Stimulated activated CD4-positive, alpha-beta T cell treated with anti-CD3 and anti-CD28 coated beads, Interleukin-1b, Interleukin-23, amount 100 ng/mL, for 48 hours (primary cell): Measurements from ENCODE around the gene GNS.
"Not testable (repeated sequence)": the region's sequence is repeated elsewhere in the genome, so short reads cannot be mapped to it uniquely, and the experiment has no call there.

ENCODE experiments used
- DNase-seq: peaks from one replicate; pipeline ENCODE4 v3.0.0-alpha.2; 2020

The GNS gene

DNA sequence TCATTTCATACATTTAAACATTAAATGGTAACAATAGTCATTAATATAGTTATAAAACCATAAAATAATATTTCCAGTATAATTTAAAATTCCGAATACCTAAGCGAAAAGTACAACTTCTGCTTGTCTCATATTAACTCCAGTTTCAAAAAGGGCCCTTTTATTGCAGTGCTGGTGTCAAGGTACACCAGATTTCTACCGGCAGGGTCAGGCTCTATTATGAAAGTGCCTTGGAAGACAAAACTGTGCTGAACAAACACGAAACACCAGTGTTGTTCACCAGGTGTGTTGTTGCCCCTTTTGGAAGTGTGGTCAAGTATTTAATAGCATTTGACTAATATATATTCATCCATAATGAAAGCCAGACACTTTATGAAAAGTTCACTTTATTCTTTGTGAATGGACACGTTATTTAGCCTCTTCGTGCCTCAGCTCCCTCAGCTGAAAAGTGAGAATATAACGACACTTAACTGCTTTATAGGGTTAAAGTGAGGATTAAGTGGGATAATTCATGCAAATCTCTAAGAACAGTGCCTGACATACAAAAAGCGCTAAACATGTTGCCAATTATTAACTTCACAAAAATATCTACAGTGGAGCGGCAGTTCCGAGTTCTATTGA is 20.3 kb upstream of the GNS start:
- DNase-seq, result no peak

DNA sequence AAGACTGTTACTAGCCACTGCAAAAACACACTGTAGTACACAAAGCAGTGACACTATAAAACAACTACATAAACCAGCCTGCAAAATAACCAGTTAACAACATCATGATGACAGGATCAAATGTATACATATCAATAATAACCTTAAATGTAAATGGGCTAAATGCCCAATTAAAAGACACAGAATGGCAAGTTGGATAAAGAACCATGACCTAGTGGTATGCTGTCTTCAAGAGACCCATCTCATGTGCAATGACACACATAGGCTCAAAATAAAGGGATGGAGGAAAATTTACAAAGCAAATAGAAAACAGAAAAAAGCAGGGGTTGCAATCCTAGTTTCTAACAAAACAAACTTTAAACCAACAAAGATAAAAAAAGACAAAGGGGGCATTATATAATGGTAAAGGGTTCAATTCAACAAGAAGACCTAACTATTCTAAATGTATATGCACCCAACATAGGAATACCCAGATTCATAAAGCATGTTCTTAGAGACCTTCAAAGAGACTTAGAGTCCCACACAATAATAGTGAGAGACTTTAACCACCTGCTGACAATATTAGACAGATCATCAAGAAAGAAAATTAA is 16.0 kb upstream of the GNS start:
- not testable (repeated sequence) for DNase-seq

DNA sequence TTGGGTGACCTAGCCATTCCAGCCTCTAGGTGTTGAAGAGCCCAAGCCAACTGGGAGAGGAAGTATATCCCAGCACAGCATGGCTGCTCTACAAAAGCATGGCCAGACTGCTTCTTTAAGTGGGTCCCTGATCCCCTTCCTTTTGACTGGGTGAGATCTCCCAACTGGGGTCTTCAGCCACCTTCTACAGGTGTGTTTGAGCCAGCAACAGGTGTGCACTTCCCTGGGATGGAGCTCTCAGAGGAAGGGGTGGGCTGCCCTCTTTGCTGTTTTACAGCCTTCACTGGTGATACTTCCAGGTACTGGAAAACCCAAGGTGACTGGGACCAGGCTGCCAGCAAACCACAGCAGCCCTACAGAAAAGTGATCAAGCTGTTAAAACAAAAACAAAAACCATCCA is 14.2 kb upstream of the GNS start:
- DNase-seq, result no peak

DNA sequence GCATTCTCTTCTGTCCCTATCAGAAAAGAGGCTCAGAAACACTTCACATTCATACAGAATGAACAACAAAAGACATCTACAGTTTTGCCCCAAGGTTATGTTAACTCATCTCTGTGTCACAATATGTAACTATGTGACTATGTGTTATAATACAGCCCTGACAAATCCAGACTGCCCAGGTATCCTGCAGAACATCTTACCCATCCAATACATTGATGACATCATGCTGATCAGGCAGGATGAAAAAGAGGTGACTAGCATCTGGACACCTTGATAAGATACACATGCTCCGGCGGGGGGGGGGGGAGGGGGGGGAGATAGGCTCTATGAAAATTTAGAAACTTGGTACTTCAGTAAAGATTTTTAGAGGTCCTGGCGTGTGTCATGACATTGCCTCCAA is 8.3 kb upstream of the GNS start:
- DNase-seq, result no peak

DNA sequence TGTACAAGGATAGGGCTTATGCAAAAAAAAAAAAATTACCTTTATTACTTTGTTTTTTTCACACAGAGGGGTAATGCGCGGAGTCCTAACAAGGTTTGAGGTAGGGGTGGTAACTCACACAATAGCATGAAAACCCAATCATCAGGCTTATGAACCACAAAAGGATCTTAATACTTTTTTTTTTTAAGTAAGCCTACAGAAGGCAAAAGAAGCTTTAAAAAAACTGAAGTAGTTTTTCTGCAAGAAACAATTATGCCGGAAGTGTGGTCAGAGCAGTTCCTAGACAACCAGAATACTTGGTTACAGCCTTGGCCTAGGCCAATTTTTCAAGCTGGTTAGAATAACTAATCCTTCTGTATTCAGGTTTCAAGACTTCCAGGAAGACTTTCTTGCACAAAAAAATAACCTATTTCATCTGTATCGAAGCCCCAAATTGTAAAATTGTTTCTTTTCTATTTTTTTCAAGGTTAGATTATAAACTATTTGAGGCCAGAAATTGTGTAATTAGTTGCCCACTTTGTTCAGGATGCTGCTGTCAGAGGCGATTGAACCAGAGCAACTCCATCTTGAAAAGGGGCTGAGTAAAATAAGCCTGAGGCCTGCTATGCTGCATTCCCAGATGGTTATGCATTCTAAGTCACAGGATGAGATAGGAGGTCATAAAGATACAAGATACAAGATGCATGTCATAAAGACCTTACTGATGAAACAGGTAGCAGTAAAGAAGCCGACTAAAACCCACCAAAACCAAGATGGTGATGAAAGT is 1.8 kb upstream of the GNS start:
- DNase-seq, result no peak

DNA sequence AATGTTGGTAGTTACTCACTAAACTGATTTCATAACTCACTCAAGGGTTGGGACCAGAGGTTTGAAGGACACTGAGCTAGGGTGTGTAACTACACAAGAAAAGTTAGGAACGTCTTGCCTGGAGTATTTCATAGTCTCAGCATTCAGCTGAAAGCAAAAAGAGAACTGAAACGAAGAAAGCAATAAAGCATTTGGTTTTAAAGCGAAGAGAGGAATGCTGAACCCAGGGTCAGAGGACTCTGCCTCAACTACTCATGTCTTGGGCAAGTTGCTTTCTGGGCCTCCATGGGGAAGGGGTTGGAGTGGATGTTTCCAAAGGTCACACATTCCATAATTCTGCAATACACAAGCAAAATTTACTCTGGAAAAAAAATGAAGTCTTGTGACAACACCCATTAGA is 1.4 kb downstream of the GNS start:
- no peak for DNase-seq

DNA sequence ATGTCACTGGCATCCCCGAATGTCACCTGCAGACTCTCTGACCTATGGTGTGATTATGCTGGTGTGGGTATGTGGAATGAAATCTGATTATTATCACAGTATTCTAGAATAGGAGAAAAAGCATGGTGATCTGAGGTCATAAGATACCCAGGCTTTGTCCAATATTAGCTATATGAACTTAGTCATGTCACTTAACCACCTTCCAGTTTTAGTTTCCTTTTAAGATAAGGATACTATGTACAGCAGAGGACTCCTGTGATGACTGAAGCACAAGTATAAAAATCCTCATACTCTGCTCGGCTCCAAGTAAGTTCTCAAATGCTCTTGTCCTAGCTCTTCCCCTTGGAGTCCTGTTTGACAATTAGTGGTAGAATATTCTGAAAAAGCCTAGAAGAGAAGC is 2.8 kb downstream of the GNS start:
- DNase-seq, result no peak

DNA sequence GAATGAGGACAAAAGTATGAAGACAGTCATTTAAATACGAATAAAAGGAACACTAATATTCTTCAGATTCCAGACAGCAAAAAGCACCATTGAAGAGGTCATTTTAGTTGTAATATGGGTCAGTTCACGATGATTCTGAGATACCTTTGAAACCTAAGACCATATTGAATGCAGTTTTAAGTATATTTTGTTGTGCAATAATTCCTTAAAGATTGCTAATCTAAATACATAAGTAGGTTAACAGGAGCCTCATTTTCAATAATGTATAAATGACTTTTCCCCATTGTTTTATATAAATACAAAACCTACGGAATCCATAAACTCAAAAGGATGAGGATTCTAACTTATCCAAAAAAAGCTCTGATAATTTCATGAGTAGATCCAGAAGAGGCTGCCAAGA is 5.8 kb downstream of the GNS start:
- no peak for DNase-seq

DNA sequence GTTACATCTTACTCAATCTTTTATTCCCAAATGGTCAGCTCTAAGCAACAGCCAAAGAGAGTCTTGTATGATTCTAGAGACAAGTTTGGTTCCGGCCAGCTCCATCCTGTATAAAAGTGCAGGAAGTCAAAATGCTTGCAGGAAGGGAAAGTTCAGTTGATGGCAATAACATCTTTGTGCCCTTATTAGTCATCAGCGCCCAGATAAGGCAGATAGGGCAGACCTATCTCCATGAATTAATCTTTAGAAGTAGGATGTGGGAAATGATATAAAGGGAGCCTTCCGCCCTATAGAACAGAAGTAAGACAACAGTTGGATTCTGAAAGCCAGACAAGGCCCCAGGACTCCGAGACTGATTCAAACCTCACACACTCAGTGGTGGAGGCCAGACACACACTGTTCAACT is 6.4 kb downstream of the GNS start:
- DNase-seq, result no peak

DNA sequence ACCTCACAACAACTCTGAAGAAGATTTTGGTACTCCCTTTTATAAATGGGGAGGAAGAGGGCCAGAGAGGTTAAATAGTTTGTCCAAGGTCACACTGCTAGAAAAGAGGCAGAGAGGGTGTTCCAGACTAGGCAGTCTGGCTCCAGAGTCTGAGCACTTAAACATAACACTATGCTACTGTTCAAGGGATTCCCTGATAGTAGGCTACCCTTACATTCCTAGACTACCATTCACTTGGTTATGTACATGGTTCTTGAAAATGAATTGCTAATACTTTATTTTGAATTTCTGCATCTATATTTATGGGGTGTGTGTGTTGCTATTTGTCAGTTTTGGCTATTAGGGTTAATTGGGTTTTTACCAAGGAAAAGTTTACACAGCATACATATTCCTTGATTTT is 7.2 kb downstream of the GNS start:
- DNase-seq, result no peak

DNA sequence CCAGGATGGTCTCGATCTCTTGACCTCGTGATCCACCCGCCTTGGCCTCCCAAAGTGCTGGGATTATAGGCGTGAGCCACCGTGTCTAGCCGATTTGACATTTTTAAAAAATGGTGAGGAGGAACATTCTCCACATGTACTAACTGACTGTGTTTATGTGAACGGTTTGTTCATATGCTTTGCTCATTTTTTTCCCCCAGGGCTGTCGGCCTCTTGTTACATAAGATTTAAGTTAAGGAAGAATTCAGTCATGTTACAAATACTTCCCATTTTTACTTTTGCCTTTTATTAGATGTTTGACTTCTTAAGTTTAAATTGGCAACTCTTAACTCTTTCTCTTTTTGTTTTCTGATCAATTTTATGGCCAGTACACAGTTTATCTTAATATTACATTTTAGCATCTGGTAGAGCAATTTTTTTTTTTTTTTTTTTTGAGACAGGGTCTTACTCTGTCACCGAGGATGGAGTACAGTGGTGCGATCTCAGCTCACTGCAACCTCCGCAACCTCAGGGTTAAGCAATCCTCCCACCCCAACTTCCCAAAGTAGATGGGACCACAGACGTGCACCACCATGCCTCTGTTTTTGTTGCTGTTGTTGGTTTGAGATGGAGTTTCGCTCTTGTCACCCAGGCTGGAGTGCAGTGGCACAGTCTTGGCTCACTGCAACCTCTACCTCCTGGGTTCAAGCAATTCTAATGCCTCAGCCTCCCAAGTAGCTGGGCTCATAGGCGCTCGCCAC is 9.6 kb downstream of the GNS start:
- no peak for DNase-seq

DNA sequence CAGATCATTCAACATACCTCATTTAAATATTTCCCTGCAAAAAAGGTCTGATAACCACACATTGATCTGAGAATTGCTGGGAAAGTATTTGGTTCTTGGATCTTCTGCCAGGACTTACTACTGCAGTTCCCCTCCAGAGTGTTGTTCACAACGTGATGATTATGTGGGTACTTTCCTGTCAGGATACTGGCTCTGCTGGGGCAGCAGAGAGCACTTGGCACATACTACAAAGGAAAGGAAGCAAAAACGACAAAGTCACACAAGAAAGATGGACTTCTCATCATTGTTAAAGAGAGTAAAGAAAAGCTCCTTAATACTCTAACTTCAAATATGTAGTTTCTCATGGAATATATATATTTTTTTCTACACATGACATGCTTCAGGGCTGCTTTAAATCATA is 11.5 kb downstream of the GNS start:
- no peak for DNase-seq

DNA sequence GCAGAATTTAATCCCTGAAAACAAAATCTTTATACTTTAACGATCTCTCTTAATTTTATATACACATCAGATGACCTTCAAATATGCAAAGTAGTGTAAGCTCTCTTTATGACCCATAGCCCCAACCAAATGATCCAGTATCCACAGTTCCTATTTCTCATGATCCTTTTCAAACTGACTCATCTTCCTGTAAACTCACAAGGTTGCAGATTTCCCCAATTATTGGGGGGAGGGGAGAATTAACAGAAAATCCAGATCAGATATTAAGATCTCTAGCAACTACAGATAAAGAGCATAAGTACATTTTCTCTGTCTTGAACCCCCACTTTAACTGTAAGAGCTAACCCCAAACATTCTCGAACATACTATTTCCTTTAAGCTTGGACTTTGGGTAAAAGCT is 12.5 kb downstream of the GNS start:
- no peak for DNase-seq

DNA sequence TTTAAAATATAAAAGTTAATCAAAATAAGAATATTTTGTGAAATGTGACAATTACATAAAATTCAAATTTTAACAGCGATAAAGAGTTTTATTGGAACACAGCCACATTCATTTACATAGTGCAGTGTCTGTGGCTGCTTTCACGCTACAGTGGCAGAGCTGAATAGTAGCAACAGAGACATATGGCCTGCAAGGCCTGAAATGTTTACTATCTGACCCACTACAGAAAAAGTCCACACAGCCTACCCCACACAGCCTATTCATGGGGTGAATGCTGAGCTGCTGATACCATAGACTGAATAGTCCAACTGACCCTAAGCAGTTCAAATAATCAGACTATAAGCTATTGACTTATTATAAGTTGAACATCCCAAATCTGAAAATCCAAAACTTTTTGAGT is 13.2 kb downstream of the GNS start:
- DNase-seq, result no peak

DNA sequence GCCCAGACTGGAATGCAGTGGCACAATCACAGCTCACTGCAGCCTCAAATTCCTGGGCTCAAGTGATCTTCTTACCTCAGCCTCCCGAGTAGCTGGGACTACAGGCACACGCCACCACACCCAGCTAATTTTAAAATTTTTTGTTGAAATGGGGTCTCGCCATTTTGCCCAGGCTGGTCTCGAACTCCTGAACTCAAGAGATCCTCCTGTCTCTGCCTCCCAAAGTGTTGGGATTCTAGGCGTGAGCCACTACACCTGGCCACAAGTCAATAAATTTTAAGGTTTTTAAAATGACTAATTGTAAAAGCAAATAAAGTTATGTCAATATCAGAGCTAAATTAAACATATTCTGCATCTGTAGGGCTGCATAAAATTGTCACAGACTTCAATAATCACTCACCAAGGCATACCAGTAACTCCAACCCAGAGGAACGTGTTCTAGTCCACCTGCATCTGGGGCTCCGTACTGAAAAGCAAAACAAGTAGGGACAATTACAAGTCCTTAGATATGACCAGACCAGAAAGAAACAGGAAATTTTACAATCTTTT is 13.9 kb downstream of the GNS start:
- DNase-seq, result no peak

DNA sequence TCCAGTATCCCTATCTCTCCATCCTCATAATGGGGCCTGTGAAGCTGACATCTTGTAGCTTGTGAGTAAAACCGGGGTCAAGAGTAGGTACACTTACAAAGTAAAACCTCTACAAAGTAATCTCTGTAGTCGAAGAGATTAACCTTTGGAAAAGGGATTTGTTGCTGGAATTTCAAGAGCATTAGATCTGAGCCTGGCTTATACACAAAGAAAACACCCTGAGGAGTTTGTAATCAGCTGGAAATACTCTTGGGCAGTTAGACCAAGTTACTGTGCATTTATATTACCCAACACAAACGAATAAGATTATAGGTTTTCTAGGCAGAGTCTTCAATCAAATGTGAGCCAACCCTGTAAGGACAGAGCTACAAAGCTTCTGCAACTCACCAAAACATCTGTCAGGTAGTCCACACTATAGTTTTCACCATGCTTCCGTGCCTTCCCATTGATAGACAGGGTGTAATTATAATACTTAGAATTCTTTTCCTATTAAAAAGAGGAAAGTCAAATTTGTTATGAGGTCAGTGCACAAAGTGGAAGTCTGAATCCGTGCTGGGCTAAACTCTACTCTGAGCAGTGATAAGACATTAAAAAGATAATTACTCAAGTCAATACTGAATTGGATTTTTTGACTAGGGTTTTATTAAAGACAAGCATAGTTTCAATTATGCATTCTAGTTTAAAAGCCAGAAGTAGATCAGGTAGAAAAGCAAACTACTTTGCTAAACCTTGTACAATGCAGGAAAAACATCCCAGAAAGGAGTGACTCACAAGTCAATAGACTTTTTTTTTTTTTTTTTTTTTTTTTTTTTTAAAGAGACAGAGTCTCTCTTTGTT is 14.6 kb downstream of the GNS start:
- DNase-seq, result no peak

DNA sequence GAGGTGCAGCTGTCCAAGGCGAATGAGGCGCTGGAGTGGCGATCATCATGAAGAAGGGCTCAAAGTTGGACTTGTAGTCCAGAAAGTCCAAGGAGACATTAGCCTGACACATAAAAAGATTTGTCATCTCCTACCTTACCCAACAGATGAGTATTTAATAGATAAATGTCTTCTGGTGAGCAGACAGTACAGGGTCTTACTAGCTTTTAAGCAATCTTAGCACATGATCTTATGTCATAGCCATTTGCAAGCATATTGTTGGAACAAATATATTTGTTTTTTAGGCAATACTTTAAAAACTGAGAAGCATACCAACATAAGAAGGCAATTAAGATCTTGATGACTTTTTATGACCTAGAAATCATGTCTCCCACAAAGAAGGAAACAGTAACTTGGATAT is 16.0 kb downstream of the GNS start:
- DNase-seq, result no peak

DNA sequence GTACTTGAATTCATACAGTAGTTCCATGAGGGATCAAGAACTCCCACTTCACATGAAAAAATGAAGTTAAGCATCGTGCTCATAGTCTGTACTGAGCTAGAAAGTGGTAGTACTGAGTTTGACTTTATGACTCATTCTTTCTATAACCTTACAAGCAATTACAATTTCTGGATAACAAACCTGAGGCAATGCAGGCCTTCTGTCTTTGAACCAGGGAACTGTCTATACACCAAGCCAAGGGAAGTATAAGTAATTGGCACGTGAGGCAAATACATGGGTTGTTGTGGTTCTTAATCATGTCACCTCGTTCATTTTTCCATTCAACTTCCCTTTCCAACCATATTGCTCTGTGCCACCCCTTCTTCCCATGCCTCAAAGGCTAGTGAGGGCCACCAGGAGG is 16.8 kb downstream of the GNS start:
- no peak for DNase-seq

DNA sequence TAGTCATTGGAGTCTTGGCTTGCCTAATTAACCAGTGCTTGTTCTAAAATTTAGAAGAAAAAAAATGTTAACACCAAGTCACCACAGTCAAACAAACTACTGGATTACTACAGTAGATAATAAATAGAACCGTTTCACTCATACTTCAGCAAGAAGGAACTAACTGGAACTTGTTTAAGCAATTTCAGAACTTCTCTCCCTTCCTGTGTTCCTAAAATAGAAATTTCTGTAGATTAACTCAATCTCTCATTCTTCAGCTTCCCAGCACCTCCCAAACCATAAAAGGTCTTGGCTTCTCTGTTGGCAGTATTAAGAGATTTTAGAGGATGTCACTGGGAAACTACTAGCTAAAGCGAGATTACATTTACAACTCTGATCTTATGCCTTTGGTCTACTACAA is 18.6 kb downstream of the GNS start:
- DNase-seq, result no peak

DNA sequence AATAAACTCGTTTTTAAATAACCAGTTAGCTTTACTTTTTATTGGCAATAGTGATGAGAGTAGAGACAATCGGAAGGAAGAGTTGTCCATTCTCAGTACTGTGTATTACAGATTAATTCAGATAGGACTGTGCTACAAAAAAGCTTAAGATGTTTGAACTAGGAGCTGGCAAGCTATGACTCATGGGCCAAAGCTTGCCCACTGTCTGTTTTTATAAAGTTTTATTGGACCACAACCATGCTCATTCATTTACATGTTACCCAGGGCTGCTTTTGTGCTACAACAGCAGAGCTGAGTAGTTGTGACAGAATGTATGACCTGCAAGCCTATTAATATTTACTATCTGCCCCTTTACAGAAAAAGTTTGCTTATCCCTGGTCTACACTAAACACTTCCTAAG is 19.4 kb downstream of the GNS start:
- DNase-seq, result no peak

DNA sequence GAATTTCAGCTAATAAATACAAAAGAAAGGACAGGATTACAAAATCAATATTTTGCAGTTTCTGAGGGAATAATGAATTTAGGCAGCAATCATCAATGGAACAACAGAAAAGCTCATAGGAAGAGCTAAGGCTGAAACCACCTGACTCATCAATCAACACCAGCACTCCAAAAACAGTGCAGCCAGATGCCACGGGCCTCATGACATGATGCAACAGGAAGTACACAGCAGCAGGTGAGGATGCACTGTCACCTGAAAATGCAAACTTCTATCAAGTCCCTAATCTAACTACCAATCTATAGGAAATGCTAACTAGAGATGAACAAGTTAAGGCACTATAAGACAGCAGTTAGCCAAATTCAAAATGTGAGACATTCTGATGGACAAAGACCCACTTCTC is 21.7 kb downstream of the GNS start:
- peak; percentile 44 for DNase-seq

DNA sequence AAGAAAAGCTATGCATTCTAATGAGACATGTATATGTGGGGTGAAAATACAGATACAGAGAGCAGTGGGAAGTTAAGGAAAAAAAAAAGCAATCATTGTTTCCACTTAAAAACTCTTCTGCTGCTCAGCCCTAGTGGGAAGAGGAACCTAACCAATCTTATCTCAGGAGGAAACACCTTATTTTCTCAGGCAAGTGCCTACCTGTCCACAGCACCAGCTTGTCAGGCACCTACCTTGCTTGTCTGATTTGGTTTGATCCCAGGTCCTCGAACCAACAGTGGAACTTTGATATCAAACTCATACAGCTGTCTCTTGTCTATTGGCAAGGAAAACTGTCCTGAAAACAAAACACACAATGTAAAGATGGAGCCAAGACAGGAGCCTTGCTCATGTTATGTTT is 22.4 kb downstream of the GNS start:
- no peak for DNase-seq

DNA sequence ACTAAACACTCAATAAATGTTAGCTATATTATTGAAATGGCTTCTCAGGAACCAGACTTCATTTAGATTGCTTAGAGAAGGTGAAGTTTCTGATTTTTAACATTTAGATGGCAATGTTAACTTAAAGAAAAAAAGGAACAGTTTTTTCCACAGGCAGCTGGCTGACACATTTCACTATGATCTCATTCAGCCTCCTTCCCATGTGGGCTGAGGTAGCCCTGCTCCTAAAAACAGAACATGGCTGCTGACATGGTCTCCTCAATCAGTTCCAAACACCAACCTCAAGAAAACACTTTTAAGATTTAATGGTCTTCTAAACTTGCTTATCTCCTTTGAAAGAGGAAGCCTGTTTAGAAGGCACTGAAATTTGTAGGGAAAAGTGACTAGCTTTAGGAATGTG is 23.8 kb downstream of the GNS start:
- DNase-seq, result no peak
